Testis (tissue), 2 donors: ENCODE results near the gene PLCD1.

ENCODE experiments used
- POLR2A ChIP-seq: fragments of 450-650 bp; IDR thresholded peaks from one replicate; pipeline ENCODE4 v1.6.1; 2017; ENCODE audit warnings: antibody characterized with exemption, mild to moderate bottlenecking, moderate library complexity
- TF ChIP-seq, protein P1 (sequence below), 3 experiments: fragments of 450-650 bp in 2 of 3; fragments of 200-600 bp in 1 of 3; sonication (generic) in 1 of 3; IDR thresholded peaks; one replicate each; pipeline ENCODE4 v1.5.1; 2016 to 2019; ENCODE audit warnings: antibody characterized with exemption in 3 of 3, mild to moderate bottlenecking in 2 of 3, moderate library complexity in 1 of 3

DNA sequence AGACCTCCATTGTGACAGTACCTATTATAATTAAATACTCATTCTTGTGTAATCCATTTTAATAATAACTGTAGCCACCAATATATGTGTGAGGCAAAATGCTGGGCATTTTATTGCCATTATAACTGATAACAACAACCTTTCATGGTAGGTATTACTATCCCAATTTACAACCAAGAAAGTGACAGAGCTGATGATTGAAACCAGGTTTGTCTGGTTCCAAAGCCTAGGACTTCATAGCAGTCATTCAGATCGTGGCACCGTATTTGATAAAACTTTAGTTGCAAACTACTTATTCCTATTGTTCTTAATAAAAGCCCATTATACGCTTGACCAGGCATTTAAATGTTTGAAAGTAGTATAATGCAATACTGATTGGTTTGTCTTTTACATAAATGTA is 65.3 kb downstream of the PLCD1 start:
- TF ChIP-seq POLR2A: no peak
- TF ChIP-seq, protein P1, sequence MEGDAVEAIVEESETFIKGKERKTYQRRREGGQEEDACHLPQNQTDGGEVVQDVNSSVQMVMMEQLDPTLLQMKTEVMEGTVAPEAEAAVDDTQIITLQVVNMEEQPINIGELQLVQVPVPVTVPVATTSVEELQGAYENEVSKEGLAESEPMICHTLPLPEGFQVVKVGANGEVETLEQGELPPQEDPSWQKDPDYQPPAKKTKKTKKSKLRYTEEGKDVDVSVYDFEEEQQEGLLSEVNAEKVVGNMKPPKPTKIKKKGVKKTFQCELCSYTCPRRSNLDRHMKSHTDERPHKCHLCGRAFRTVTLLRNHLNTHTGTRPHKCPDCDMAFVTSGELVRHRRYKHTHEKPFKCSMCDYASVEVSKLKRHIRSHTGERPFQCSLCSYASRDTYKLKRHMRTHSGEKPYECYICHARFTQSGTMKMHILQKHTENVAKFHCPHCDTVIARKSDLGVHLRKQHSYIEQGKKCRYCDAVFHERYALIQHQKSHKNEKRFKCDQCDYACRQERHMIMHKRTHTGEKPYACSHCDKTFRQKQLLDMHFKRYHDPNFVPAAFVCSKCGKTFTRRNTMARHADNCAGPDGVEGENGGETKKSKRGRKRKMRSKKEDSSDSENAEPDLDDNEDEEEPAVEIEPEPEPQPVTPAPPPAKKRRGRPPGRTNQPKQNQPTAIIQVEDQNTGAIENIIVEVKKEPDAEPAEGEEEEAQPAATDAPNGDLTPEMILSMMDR (IDR thresholded peaks at IDR 0.05): no peak
